ENCODE measurements around the gene GLRX5. TPM values are rescaled to one million over a fixed set of nuclear protein-coding genes. Genes with fewer than 3 reads are reported as not detected.

GLRX5 gene
- total RNA-seq, 4 donors from 2014 or later: 5.9 to 40.3 (median 23.7) TPM

DNA sequence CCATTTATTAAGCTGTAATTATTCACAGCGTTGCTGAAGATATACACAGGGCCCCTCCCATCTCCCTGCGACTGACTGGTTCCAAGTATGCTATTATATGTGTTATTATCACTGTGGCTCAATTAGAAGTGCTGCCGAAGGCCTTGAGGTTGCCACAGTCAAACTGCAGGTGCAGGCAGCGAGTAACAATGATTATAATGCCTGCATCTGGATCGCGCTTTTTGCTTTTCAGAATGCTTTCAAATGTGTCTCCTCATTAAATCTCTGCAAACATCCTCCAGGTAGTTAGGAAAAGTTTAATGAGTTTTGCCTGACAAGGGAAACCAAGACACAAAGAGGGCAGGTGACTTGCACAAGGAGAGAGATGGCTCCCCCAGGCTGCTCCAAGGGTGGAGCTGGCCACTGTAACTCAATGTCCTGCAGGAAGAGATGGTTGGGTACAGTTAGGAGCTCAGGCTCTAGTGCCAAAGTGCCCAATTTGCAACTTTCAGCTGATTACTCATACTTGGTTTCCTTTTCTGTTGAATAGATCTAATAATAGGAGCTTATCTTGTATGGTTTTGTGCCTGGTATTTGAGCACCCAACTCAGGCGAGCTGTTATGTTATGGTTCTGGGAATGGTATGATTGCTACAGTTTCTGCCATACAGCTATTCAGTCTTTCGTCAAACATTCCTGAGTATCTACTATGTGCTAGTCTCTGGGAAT, 16.7 kb upstream of the GLRX5 start:
- Histone ChIP-seq H3K4me1 (peaks cover 0 to 9% of the 10 kb centered on the region in 2 donors), H3K27me3 (no peaks in the 10 kb centered on the region), H3K4me3 (no peak overlapping the region), H3K27ac (peak overlapping the region; percentile 89 to 91), H3K36me3 (no peaks in the 10 kb centered on the region), H3K9me3 (no peaks in the 10 kb centered on the region)
- intact Hi-C loops (cut with DNase I; ENCODE audit: low total_unique reads): no loop called here
- DNase-seq: no peak
- TF ChIP-seq, protein P1, sequence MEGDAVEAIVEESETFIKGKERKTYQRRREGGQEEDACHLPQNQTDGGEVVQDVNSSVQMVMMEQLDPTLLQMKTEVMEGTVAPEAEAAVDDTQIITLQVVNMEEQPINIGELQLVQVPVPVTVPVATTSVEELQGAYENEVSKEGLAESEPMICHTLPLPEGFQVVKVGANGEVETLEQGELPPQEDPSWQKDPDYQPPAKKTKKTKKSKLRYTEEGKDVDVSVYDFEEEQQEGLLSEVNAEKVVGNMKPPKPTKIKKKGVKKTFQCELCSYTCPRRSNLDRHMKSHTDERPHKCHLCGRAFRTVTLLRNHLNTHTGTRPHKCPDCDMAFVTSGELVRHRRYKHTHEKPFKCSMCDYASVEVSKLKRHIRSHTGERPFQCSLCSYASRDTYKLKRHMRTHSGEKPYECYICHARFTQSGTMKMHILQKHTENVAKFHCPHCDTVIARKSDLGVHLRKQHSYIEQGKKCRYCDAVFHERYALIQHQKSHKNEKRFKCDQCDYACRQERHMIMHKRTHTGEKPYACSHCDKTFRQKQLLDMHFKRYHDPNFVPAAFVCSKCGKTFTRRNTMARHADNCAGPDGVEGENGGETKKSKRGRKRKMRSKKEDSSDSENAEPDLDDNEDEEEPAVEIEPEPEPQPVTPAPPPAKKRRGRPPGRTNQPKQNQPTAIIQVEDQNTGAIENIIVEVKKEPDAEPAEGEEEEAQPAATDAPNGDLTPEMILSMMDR (IDR thresholded peaks at IDR 0.05): no peak
- TF ChIP-seq POLR2A (IDR thresholded peaks at IDR 0.05): no peak

GRCh38 chr14:95519699-95520098, 15.2 kb upstream of the GLRX5 start:
- intact Hi-C loops (cut with DNase I; ENCODE audit: low total_unique reads): no loop called here
- peak; percentile 74 to 79 for DNase-seq
- peak overlapping the region; percentile 40 to 43 for H3K27ac ChIP-seq
- H3K36me3 ChIP-seq: no peaks in the 10 kb centered on the region
- H3K4me3 ChIP-seq: no peak overlapping the region
- TF ChIP-seq, protein P1 (IDR thresholded peaks at IDR 0.05): no peak
- no peak for TF ChIP-seq POLR2A (IDR thresholded peaks at IDR 0.05)
- H3K27me3 ChIP-seq: no peaks in the 10 kb centered on the region
- no peaks in the 10 kb centered on the region for H3K9me3 ChIP-seq
- H3K4me1 ChIP-seq: peaks cover 0 to 9% of the 10 kb centered on the region in 2 donors

DNA sequence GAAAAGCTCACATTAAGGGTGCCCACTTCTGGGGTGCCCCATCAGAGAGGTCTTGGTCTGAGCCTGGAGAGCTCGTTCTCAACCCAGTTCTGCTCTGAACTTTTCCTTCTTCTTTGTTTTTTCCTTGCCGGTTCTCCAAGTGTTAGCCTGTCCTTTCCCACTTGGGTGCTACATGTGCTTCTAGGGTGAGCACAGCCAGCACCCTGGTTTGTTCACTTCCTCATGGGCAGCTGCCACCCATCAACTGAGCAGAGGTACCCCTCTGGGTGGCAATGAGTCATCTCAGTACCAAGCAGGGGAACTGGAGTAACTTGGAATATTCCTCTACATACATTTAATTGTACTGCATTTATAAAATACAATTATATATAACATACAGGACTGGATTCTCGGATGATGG, 14.5 kb upstream of the GLRX5 start:
- Histone ChIP-seq H3K36me3 (no peaks in the 10 kb centered on the region), H3K9me3 (no peaks in the 10 kb centered on the region), H3K27me3 (no peaks in the 10 kb centered on the region), H3K4me1 (peaks cover 0 to 9% of the 10 kb centered on the region in 2 donors), H3K4me3 (no peak overlapping the region), H3K27ac (peak overlapping the region in 1 of 2 donors; percentile 43)
- intact Hi-C loops (cut with DNase I; ENCODE audit: low total_unique reads): no loop called here
- no peak for DNase-seq
- TF ChIP-seq, protein P1 (IDR thresholded peaks at IDR 0.05): no peak
- no peak for TF ChIP-seq POLR2A (IDR thresholded peaks at IDR 0.05)

DNA sequence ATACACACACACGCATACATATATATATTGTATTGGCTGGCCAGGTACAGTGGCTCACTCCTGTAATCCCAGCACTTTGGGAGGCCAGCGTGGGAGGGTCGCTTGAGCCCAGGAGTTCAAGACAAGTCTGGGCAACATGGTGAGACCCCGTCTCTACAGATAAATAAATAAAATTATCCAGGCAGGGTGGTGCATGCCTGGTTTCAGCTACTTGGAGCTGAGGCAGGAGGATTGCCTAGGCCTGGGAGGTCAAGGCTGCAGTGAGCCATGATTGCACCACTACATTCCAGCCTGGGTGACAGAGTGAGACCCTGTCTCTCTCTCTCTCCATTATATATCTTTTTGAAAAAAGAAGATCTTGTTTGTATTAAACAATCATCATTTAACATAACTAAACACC, 13.8 kb upstream of the GLRX5 start:
- peaks cover 0 to 9% of the 10 kb centered on the region in 2 donors for H3K4me1 ChIP-seq
- no peak overlapping the region for H3K27ac ChIP-seq
- no peaks in the 10 kb centered on the region for H3K36me3 ChIP-seq
- TF ChIP-seq POLR2A (IDR thresholded peaks at IDR 0.05): no peak
- TF ChIP-seq, protein P1 (IDR thresholded peaks at IDR 0.05): no peak
- no peak for DNase-seq
- intact Hi-C loops (cut with DNase I; ENCODE audit: low total_unique reads): no loop called here
- no peaks in the 10 kb centered on the region for H3K9me3 ChIP-seq
- H3K27me3 ChIP-seq: no peaks in the 10 kb centered on the region
- H3K4me3 ChIP-seq: no peak overlapping the region

DNA sequence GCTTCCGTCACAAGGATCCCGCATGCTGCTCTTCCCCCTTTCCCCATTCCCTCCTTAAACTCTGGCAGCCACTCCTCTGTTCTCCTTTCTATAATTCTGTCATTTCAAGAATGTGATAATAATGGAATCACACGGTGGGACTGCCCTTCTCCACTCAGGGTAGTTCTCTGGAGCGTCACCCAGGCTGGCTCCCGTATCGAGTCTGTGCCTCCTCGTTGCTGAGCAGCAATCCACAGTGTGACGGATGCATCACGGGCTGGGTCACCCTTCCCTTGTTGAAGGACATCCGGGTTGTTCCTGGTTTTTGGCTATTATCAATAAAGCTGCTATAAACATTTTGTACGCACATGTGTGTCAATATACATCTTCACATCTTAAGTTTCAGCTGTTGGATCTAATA, 12.7 kb upstream of the GLRX5 start:
- TF ChIP-seq POLR2A (IDR thresholded peaks at IDR 0.05): no peak
- TF ChIP-seq, protein P1 (IDR thresholded peaks at IDR 0.05): no peak
- Histone ChIP-seq H3K4me3 (no peak overlapping the region), H3K36me3 (no peaks in the 10 kb centered on the region), H3K27me3 (no peaks in the 10 kb centered on the region), H3K9me3 (no peaks in the 10 kb centered on the region), H3K27ac (no peak overlapping the region), H3K4me1 (peaks cover 0 to 12% of the 10 kb centered on the region in 2 donors)
- intact Hi-C loops (cut with DNase I; ENCODE audit: low total_unique reads): no loop called here
- DNase-seq: no peak

Data from uterus (tissue), 4 donors.